Memory B cell (primary cell): ENCODE measurements around the gene SLC9A7.
"Not testable (repeated sequence)": the region's sequence is repeated elsewhere in the genome, so short reads cannot be mapped to it uniquely, and the experiment has no call there.

Source experiments
- ATAC-seq: fragments of 150-1000 bp; cut with Tn5 transposase; 2 replicates; pipeline ENCODE4 v1.10.0; 2021; ENCODE audit warnings: low read depth, mild to moderate bottlenecking, moderate library complexity
- DNase-seq, 2 donors: peaks; one replicate each; pipeline ENCODE4 v3.0.0; 2022; ENCODE audit warnings: low spot score in 2 of 2
- H3K27ac Mint-ChIP-seq: one replicate; pipeline ENCODE4 v1.8.0; 2022; ENCODE audit warnings: mild to moderate bottlenecking, moderate library complexity, mixed read lengths
- H3K27me3 Mint-ChIP-seq: one replicate; pipeline ENCODE4 v1.8.0; 2022; ENCODE audit warnings: mixed read lengths
- H3K36me3 Mint-ChIP-seq: one replicate; pipeline ENCODE4 v1.8.0; 2022; ENCODE audit warnings: mild to moderate bottlenecking, mixed read lengths
- H3K4me1 Mint-ChIP-seq: one replicate; pipeline ENCODE4 v1.8.0; 2022; ENCODE audit warnings: mixed read lengths
- H3K4me3 Mint-ChIP-seq: one replicate; pipeline ENCODE4 v1.8.0; 2022; ENCODE audit warnings: mild to moderate bottlenecking, moderate library complexity, mixed read lengths
- H3K9me3 Mint-ChIP-seq: one replicate; pipeline ENCODE4 v1.8.0; 2022; ENCODE audit warnings: mixed read lengths

Gene SLC9A7

DNA sequence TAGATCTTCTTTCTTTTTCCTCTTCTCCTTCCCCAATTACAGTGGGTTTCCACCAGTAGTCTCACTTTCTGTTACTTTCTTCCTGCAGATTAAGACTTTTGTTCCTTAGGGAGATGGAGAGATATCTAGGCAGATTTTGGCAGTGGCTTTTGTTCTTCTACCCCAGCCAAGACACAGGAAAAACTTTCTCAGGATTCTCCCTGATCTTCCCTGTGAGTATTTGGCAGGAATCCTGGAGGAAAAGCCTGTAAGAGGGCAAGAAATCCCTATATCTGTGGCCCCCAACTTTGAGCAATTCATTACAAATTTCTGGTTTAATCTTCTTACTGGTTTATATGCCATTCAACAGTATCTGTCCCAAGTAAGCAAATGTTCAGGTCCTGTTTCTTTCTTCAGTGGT lies 21.9 kb downstream of the SLC9A7 start:
- Mint-ChIP-seq H3K9me3 (peaks cover 11% of the 10 kb centered on the region), H3K27ac (no peak overlapping the region), H3K4me1 (peaks cover 8% of the 10 kb centered on the region), H3K4me3 (no peak overlapping the region), H3K27me3 (no peaks in the 10 kb centered on the region), H3K36me3 (peaks cover 28% of the 10 kb centered on the region)
- DNase-seq: no peak
- ATAC-seq: no peak

- ATAC-seq (no peak), DNase-seq (no peak)
- H3K9me3 Mint-ChIP-seq: peaks cover 11% of the 10 kb centered on the region
- H3K36me3 Mint-ChIP-seq: peaks cover 28% of the 10 kb centered on the region
- no peaks in the 10 kb centered on the region for H3K27me3 Mint-ChIP-seq
- peaks cover 12% of the 10 kb centered on the region for H3K4me1 Mint-ChIP-seq
- H3K27ac Mint-ChIP-seq: no peak overlapping the region
- H3K4me3 Mint-ChIP-seq: no peak overlapping the region
Observed at GRCh38 chrX:46735622-46736021, 23.3 kb downstream of the SLC9A7 start.

DNA sequence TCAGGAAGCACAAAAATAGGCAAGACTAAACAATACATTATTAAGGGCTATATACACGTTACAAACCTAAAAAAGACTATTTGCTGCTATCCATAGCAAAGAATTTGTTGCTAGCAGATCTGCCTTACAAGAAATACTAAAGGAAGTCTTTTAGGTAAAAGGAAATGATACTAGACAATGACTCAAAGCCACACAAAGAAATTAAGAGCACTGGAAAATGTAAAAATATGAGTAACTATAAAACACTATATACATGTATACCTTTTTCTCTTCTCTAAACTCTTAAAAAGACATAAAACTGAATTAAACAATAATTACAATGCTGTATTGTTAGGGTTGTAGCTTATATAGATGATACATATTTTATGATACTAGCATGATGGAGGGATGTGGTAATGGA lies 25.7 kb downstream of the SLC9A7 start:
- Mint-ChIP-seq H3K4me1 (peaks cover 7% of the 10 kb centered on the region), H3K27me3 (no peaks in the 10 kb centered on the region), H3K4me3 (no peak overlapping the region), H3K36me3 (peaks cover 21% of the 10 kb centered on the region), H3K27ac (no peak overlapping the region), H3K9me3 (peaks cover 8% of the 10 kb centered on the region)
- DNase-seq (no peak), ATAC-seq (no peak)

GRCh38 chrX:46730765-46731164 lies 28.2 kb downstream of the SLC9A7 start:
- no peak for DNase-seq
- Mint-ChIP-seq H3K9me3 (peaks cover 3% of the 10 kb centered on the region), H3K27me3 (no peaks in the 10 kb centered on the region), H3K4me3 (no peak overlapping the region), H3K27ac (no peak overlapping the region), H3K4me1 (peaks cover 11% of the 10 kb centered on the region), H3K36me3 (peaks cover 10% of the 10 kb centered on the region)
- ATAC-seq: no peak

GRCh38 chrX:46727441-46727840 lies 31.5 kb downstream of the SLC9A7 start:
- Mint-ChIP-seq H3K4me1 (peaks cover 26% of the 10 kb centered on the region), H3K9me3 (no peaks in the 10 kb centered on the region), H3K36me3 (peaks cover 6% of the 10 kb centered on the region), H3K27ac (peak overlapping the region; percentile 24), H3K4me3 (no peak overlapping the region), H3K27me3 (no peaks in the 10 kb centered on the region)
- DNase-seq (no peak), ATAC-seq (no peak)

DNA sequence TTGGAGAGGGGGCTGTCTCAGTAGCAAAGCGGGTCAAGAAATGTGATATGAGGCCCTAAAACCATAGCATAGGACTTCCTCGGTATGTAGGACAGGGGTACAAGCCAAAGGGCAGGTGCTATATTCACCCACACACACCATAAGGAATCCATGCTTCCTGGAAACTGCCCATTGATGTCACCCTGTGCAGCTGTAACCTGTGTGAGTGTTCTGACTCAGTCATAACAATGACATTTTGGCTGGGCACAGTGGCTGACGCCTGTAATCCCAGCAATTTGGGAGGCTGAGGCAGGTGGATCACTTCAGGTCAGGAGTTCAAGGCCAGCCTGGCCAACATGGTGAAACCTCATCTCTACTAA lies 35.4 kb downstream of the SLC9A7 start:
- H3K4me3 Mint-ChIP-seq, H3K27ac Mint-ChIP-seq, H3K9me3 Mint-ChIP-seq, DNase-seq, ATAC-seq, H3K27me3 Mint-ChIP-seq, H3K36me3 Mint-ChIP-seq: not testable (repeated sequence)
- peaks cover 33% of the 10 kb centered on the region for H3K4me1 Mint-ChIP-seq

- Mint-ChIP-seq H3K4me3 (no peak overlapping the region), H3K27me3 (no peaks in the 10 kb centered on the region), H3K4me1 (peaks cover 33% of the 10 kb centered on the region), H3K9me3 (no peaks in the 10 kb centered on the region), H3K27ac (peak overlapping the region; percentile 11), H3K36me3 (peaks cover 6% of the 10 kb centered on the region)
- ATAC-seq (no peak), DNase-seq (no peak)
Observed at GRCh38 chrX:46722742-46723568, 36.0 kb downstream of the SLC9A7 start.

- H3K36me3 Mint-ChIP-seq: no peaks in the 10 kb centered on the region
- peaks cover 31% of the 10 kb centered on the region for H3K4me1 Mint-ChIP-seq
- H3K4me3 Mint-ChIP-seq: no peak overlapping the region
- no peak for DNase-seq
- H3K27ac Mint-ChIP-seq: no peak overlapping the region
- ATAC-seq: no peak
- H3K27me3 Mint-ChIP-seq: no peaks in the 10 kb centered on the region
- H3K9me3 Mint-ChIP-seq: no peaks in the 10 kb centered on the region
Observed at GRCh38 chrX:46716796-46717195, 42.1 kb downstream of the SLC9A7 start.

DNA sequence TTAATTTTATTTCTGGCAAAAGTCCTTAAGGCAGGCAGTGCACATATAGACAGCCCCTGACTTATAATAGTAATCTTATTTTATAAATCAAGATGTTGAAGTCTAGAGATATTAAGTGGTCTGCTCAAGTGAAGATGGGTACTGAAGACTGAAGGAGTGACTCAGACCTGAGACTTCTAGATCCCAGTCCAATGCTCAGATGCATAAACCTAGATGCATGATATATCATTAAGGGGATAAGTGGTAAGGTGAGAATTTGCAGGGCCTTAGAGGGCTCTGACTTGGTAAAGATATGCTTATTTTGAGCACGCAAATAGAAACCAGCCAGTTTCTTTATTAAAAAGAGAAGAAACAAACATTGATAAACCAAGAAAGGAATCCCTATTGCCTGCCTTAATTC lies 42.9 kb downstream of the SLC9A7 start:
- no peak overlapping the region for H3K4me3 Mint-ChIP-seq
- no peaks in the 10 kb centered on the region for H3K27me3 Mint-ChIP-seq
- H3K36me3 Mint-ChIP-seq: no peaks in the 10 kb centered on the region
- H3K4me1 Mint-ChIP-seq: peaks cover 34% of the 10 kb centered on the region
- no peaks in the 10 kb centered on the region for H3K9me3 Mint-ChIP-seq
- no peak for ATAC-seq
- no peak for DNase-seq
- H3K27ac Mint-ChIP-seq: peak overlapping the region; percentile 65

DNA sequence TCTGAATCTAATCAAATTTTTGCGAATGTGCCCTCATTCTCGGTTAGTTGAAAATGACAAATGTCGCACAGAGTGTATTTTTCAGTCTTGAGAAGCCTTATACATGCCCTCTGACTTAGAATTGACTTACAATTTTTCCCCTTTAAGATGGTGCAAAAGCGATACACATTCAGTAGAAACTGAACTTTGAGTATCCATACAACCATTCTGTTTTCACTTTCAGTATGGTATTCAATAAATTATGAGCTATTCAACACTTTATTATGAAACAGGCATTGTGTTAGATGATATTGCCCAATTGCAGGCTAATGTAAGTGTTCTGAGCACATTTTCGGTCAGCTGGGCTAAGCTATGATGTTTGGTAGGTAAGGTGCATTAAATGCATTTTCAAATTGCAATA lies 43.4 kb downstream of the SLC9A7 start:
- no peak for ATAC-seq
- H3K4me1 Mint-ChIP-seq: peaks cover 36% of the 10 kb centered on the region

DNA sequence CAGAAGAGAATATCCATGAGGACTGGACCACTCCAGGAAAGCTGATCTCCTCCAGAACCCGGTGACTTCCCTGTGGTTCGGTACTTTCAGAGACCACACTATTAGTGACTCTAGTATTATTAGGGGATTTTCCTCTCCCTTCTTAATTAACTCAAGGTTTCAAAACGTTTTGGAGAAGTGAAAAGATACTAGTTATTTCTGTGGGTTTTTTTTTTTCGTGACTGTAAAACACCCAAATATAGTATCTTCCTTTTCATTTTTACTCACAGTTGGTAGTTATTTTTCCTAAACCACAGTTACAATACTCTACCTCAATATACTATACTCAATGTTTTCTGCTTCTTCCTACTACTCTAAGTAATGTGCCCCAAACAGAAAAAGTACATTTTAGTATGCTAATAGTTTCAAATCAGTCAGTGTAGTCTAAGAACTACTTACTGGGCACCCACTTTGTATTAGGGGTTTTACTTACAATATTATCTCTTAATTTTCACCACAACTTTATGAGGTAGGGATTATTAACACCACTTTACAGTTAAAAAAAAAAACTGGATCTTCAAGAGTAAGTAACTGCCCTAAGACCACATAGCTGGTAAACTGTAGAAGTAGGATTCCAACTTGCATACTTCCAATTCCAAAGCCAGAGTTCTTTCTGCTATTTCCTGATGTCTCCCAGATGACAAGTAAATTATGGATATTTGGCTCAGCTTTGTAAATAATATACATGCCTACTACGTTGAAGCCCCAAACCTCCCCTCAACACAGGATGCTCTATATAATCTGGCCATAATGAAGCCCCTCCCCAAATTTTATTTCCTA lies 45.0 kb downstream of the SLC9A7 start:
- H3K9me3 Mint-ChIP-seq: no peaks in the 10 kb centered on the region
- H3K4me3 Mint-ChIP-seq: peak overlapping the region; percentile 45
- H3K4me1 Mint-ChIP-seq: peaks cover 39% of the 10 kb centered on the region
- ATAC-seq (peak; percentile 79), DNase-seq (peak in 1 of 2 donors; percentile 11)
- H3K36me3 Mint-ChIP-seq: peaks cover under 1% of the 10 kb centered on the region
- no peaks in the 10 kb centered on the region for H3K27me3 Mint-ChIP-seq
- H3K27ac Mint-ChIP-seq: peak overlapping the region; percentile 82

More for the DNA sequence above, 43.4 kb downstream of the SLC9A7 start:
- no peaks in the 10 kb centered on the region for H3K9me3 Mint-ChIP-seq
- H3K27ac Mint-ChIP-seq: no peak overlapping the region
- H3K4me3 Mint-ChIP-seq: no peak overlapping the region
- H3K27me3 Mint-ChIP-seq: no peaks in the 10 kb centered on the region
- H3K36me3 Mint-ChIP-seq: no peaks in the 10 kb centered on the region
- DNase-seq: no peak

DNA sequence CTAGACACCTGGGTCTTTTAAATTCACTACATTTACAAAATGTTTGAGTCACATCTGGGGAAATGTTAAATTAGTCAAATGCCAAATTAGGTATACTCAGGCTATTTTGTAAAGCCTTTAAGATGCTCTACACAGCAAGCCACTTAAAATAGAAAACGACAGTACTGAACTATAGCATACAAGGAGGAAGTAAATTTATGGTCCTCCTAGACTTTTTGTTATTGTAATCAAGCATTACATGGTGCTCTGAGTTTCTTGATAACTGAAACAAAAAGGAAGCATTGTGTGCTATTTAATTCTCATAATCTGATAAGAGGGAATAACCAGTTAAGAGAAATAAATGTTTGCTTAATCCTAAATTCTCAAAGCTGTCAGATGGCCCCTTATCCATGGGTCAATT lies 46.2 kb downstream of the SLC9A7 start:
- DNase-seq: no peak
- peak overlapping the region; percentile 50 for H3K4me3 Mint-ChIP-seq
- ATAC-seq: no peak
- peaks cover 39% of the 10 kb centered on the region for H3K4me1 Mint-ChIP-seq
- H3K27ac Mint-ChIP-seq: peak overlapping the region; percentile 82
- peaks cover 3% of the 10 kb centered on the region for H3K36me3 Mint-ChIP-seq
- no peaks in the 10 kb centered on the region for H3K9me3 Mint-ChIP-seq
- no peaks in the 10 kb centered on the region for H3K27me3 Mint-ChIP-seq

- peaks cover 3% of the 10 kb centered on the region for H3K36me3 Mint-ChIP-seq
- no peaks in the 10 kb centered on the region for H3K27me3 Mint-ChIP-seq
- H3K9me3 Mint-ChIP-seq: no peaks in the 10 kb centered on the region
- peak overlapping the region; percentile 82 for H3K27ac Mint-ChIP-seq
- peak overlapping the region; percentile 4 for H3K4me3 Mint-ChIP-seq
- H3K4me1 Mint-ChIP-seq: peaks cover 43% of the 10 kb centered on the region
- ATAC-seq (peak; percentile 55), DNase-seq (no peak)
Observed at GRCh38 chrX:46710927-46711623, 47.8 kb downstream of the SLC9A7 start.

DNA sequence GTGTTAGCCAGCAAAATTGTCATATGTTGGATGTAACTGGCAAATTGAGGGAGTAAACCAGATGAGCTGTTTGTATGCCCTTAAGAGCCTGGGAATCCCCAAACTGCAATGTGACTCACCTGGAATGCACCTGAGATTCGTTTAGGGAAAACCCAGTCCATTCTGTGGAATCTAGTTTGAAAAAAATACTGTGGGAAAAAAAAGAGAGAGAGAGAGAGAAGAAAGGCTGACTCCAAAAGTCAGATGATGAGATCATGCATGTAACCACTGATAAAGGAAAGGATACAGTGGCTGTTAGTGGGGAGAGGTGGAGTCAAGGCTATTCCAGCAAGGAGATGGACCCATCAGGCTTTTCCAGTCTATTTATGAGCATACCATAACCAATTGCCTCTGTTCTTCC lies 48.5 kb downstream of the SLC9A7 start:
- DNase-seq: no peak
- peaks cover 3% of the 10 kb centered on the region for H3K36me3 Mint-ChIP-seq
- H3K27me3 Mint-ChIP-seq: no peaks in the 10 kb centered on the region
- peaks cover 45% of the 10 kb centered on the region for H3K4me1 Mint-ChIP-seq
- H3K4me3 Mint-ChIP-seq: no peak overlapping the region
- peak overlapping the region; percentile 82 for H3K27ac Mint-ChIP-seq
- no peaks in the 10 kb centered on the region for H3K9me3 Mint-ChIP-seq
- no peak for ATAC-seq
